HG03095 (cell line): ENCODE results near the gene SLC25A53.

Source experiments
- ATAC-seq: cut with Tn5 transposase; IDR thresholded peaks from one replicate; pipeline ENCODE4 v1.9.1; 2021; ENCODE audit warnings: moderate library complexity; ENCODE audit not compliant: unreplicated experiment

The SLC25A53 gene

GRCh38 chrX:104156630-104157529, at the start of gene SLC25A53:
Gene SLC25A53, minus strand, starts transcription at chrX:104157009. Its CDS starts 51,752 bp downstream, at chrX:104105257.
- ATAC-seq = peak; percentile 90

GRCh38 chrX:104205548-104205947, 48.7 kb upstream of the SLC25A53 start:
- no peak for ATAC-seq

GRCh38 chrX:104195489-104196084, 38.8 kb upstream of the SLC25A53 start:
- ATAC-seq = peak; percentile 63

GRCh38 chrX:104195013-104195412, 38.2 kb upstream of the SLC25A53 start:
- peak; percentile 23 for ATAC-seq

- ATAC-seq = no peak
Measured at GRCh38 chrX:104193485-104193884, 36.7 kb upstream of the SLC25A53 start.

GRCh38 chrX:104189837-104190236, 33.0 kb upstream of the SLC25A53 start:
- no peak for ATAC-seq

- ATAC-seq = no peak
Measured at GRCh38 chrX:104187931-104188330, 31.1 kb upstream of the SLC25A53 start.

GRCh38 chrX:104183685-104184084, 26.9 kb upstream of the SLC25A53 start:
- no peak for ATAC-seq

- ATAC-seq = no peak
Measured at GRCh38 chrX:104173841-104174240, 17.0 kb upstream of the SLC25A53 start.

GRCh38 chrX:104172788-104173187, 16.0 kb upstream of the SLC25A53 start:
- ATAC-seq = no peak

GRCh38 chrX:104172121-104172520, 15.3 kb upstream of the SLC25A53 start:
- ATAC-seq = no peak

GRCh38 chrX:104168127-104168526, 11.3 kb upstream of the SLC25A53 start:
- no peak for ATAC-seq

GRCh38 chrX:104166735-104167436, 10.1 kb upstream of the SLC25A53 start:
- no peak for ATAC-seq

GRCh38 chrX:104165894-104166734, 9.3 kb upstream of the SLC25A53 start, which contains the start of gene FAM199X:
Gene FAM199X, plus strand, starts transcription at chrX:104166453. Its CDS starts 333 bp downstream, at chrX:104166786.
- ATAC-seq = peak; percentile 94

GRCh38 chrX:104151037-104151436, 5.8 kb downstream of the SLC25A53 start:
- no peak for ATAC-seq

GRCh38 chrX:104141087-104141760, 15.6 kb downstream of the SLC25A53 start:
- ATAC-seq = no peak

GRCh38 chrX:104137496-104137895, 19.3 kb downstream of the SLC25A53 start:
- no peak for ATAC-seq

GRCh38 chrX:104136241-104137019, 20.4 kb downstream of the SLC25A53 start:
- ATAC-seq = peak; percentile 89

GRCh38 chrX:104135677-104136076, 21.1 kb downstream of the SLC25A53 start:
- ATAC-seq = no peak
